Medulla oblongata (tissue), 1 donor: ENCODE data around the gene FANCD2.
"Not testable (repeated sequence)": the region's sequence is repeated elsewhere in the genome, so short reads cannot be mapped to it uniquely, and the experiment has no call there.

ENCODE experiments used
- DNase-seq: peaks from one replicate; pipeline ENCODE4 v3.0.0-alpha.2; 2015; ENCODE audit errors: extremely low spot score

FANCD2 gene

GRCh38 chr3:10015461-10015904 is 10.8 kb upstream of the FANCD2 start:
- DNase-seq: peak; percentile 93

GRCh38 chr3:10017636-10018292 is 8.5 kb upstream of the FANCD2 start:
- DNase-seq: no peak

- DNase-seq: not testable (repeated sequence)
Observed at GRCh38 chr3:10018806-10019205, 7.4 kb upstream of the FANCD2 start.

GRCh38 chr3:10019326-10019725 is 6.9 kb upstream of the FANCD2 start:
- DNase-seq: no peak

- DNase-seq: no peak
Observed at GRCh38 chr3:10021856-10022775, 4.1 kb upstream of the FANCD2 start.

- DNase-seq: no peak
Observed at GRCh38 chr3:10023587-10024310, 2.5 kb upstream of the FANCD2 start.

- no peak for DNase-seq
Observed at GRCh38 chr3:10025205-10026083, 793 bp upstream of the FANCD2 start.

GRCh38 chr3:10041034-10041433 is 14.8 kb downstream of the FANCD2 start:
- no peak for DNase-seq

GRCh38 chr3:10047876-10048275 is 21.6 kb downstream of the FANCD2 start:
- DNase-seq: no peak

- DNase-seq: not testable (repeated sequence)
Observed at GRCh38 chr3:10053054-10053453, 26.8 kb downstream of the FANCD2 start.

- DNase-seq: no peak
Observed at GRCh38 chr3:10055097-10055496, 28.9 kb downstream of the FANCD2 start.

- DNase-seq: not testable (repeated sequence)
Observed at GRCh38 chr3:10070077-10070476, 43.8 kb downstream of the FANCD2 start.

- no peak for DNase-seq
Observed at GRCh38 chr3:10074666-10075065, 48.4 kb downstream of the FANCD2 start.

- DNase-seq: no peak
Observed at GRCh38 chr3:10081871-10082270, 55.6 kb downstream of the FANCD2 start.

GRCh38 chr3:10085738-10086137 is 59.5 kb downstream of the FANCD2 start:
- DNase-seq: no peak

- DNase-seq: no peak
Observed at GRCh38 chr3:10088256-10088655, 62.0 kb downstream of the FANCD2 start.

- DNase-seq: no peak
Observed at GRCh38 chr3:10090179-10090578, 63.9 kb downstream of the FANCD2 start.

GRCh38 chr3:10090774-10091173 is 64.5 kb downstream of the FANCD2 start:
- DNase-seq: not testable (repeated sequence)

- DNase-seq: not testable (repeated sequence)
Observed at GRCh38 chr3:10091387-10091786, 65.2 kb downstream of the FANCD2 start.

GRCh38 chr3:10093678-10094077 is 67.4 kb downstream of the FANCD2 start:
- no peak for DNase-seq

GRCh38 chr3:10099041-10099440 is 72.8 kb downstream of the FANCD2 start:
- no peak for DNase-seq
